Ovary (tissue), 3 donors: ENCODE measurements around the gene MYOM1.

Experiments
- EP300 ChIP-seq: sonication (generic); formaldehyde crosslinking; IDR thresholded peaks from one replicate; pipeline ENCODE4 v1.6.1; 2017; ENCODE audit warnings: antibody characterized with exemption
- POLR2A ChIP-seq: fragments of 450-650 bp; IDR thresholded peaks from one replicate; pipeline ENCODE4 v1.6.1; 2017; ENCODE audit warnings: antibody characterized with exemption, mild to moderate bottlenecking, moderate library complexity
- TF ChIP-seq, protein P1 (sequence below), 3 donors: fragments of 450-650 bp in 2 of 3; fragments of 200-600 bp in 1 of 3; IDR thresholded peaks; one replicate each; pipeline versions ENCODE4 v1.5.1 to v1.8.0; 2016 to 2022; ENCODE audit warnings: antibody characterized with exemption in 3 of 3, mild to moderate bottlenecking in 1 of 3
- donor health status: DM: no; HTN: no; CAD: no.

DNA sequence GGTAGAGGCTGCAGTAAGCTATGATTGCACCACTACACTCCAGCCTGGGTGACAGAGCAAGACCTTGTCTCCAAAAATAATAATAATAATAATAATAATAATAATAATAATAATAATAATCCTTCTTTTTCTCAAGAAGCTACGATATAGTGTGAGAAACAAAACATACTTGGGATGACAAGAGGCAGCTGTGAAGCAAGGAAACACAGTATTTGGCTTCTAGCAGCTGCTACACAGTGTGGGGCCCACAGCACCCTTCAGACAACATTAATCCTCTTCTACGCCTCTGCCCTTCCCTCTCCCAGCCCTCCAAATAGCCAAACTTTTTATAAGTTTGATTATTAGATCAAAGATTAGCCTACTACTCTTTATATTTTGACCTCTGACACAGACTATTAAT is 62.2 kb downstream of the MYOM1 start:
- TF ChIP-seq, protein P1, sequence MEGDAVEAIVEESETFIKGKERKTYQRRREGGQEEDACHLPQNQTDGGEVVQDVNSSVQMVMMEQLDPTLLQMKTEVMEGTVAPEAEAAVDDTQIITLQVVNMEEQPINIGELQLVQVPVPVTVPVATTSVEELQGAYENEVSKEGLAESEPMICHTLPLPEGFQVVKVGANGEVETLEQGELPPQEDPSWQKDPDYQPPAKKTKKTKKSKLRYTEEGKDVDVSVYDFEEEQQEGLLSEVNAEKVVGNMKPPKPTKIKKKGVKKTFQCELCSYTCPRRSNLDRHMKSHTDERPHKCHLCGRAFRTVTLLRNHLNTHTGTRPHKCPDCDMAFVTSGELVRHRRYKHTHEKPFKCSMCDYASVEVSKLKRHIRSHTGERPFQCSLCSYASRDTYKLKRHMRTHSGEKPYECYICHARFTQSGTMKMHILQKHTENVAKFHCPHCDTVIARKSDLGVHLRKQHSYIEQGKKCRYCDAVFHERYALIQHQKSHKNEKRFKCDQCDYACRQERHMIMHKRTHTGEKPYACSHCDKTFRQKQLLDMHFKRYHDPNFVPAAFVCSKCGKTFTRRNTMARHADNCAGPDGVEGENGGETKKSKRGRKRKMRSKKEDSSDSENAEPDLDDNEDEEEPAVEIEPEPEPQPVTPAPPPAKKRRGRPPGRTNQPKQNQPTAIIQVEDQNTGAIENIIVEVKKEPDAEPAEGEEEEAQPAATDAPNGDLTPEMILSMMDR (IDR thresholded peaks at IDR 0.05), result no peak
- TF ChIP-seq POLR2A, result no peak
- TF ChIP-seq EP300, result no peak
